Measurements from ENCODE around the gene GTPBP6.
"Not testable (repeated sequence)": the region's sequence is repeated elsewhere in the genome, so short reads cannot be mapped to it uniquely, and the experiment has no call there.

Gene GTPBP6

GRCh38 chrX:292900-293897 is 25.4 kb downstream of the GTPBP6 start:
- no peak for DNase-seq (ENCODE audit: low read depth)

GRCh38 chrX:291411-291901 is 27.1 kb downstream of the GTPBP6 start:
- no peak for DNase-seq (ENCODE audit: low read depth)

- no peak for DNase-seq (ENCODE audit: low read depth)
Measured at GRCh38 chrX:290476-291166, 28.0 kb downstream of the GTPBP6 start.

- no peak for DNase-seq (ENCODE audit: low read depth)
Measured at GRCh38 chrX:288561-288991, 30.0 kb downstream of the GTPBP6 start.

DNA sequence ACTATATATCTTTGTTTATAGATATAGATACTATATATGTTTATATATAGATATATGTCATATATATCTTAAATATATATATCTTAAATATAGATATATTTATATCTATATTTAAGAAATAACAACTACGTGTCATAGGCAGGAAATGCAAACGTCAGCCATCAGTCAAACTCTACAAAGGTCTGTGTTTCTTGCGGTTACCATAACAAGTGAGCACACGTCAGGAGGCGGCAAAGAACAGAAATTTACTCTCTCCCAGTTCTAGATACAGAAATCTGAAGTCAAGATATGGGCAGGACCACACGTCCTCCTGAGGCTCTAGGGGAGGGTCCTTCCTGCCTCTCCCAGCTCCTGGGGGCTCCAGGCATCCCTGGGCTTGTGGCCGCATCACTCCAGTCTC is 30.9 kb downstream of the GTPBP6 start:
- DNase-seq (ENCODE audit: low read depth), result no peak

DNA sequence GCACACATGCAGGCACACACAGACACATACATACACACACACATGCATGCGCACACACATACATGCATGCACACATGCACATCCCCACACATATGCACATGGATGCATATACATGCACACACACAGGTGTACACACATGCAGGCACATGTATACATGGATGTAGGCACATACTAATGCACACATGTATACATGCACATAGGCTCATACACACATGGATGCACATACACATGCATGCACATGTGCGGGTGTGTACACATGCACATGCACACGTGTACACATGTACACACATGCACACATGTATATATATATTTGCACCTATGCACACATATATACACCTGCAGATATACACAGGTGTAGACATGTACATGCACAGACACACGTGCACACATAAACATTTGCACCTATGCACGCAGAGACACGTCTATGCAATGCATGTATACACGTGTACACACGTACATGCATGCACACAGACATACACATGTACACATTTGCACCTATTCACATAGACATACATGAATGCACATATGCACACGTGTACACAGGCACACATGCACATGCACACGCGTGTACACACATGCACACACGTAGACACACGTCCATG is 33.4 kb downstream of the GTPBP6 start:
- DNase-seq (ENCODE audit: low read depth), result no peak

DNA sequence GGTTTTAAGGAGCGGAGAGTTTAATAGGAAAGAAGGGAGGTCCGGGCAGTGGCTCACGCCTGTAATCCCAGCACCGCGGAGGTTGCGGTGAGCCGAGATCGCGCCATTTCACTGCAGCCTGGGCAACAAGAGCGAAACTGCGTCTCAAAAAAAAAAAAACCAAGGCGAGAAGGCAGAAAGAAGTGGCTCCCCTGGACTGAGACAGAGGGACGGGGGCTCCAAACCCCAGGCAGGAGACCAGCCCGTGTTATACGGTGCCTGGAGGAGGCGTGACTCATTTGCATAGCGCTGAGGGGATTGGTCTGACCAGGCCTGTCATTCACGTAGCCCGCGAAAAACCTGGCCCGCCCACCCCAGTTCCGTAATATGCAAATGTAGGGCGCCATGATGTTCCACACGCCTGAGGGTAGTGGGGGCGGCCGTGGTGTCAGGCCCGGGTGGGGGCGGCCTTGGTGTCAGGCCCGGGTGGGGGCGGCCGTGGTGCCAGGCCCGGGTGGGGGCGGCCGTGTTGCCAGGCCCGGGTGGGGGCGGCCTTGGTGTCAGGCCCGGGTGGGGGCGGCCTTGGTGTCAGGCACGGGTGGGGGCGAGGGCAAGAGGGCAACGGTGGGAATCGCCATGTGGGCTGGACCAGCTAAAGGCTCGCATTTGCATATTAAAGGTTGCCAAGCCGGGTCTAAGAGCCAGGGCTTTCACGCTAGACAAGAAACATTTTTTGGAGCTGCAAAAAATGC is 35.3 kb downstream of the GTPBP6 start:
- peak; percentile 87 for DNase-seq (ENCODE audit: low read depth)

DNA sequence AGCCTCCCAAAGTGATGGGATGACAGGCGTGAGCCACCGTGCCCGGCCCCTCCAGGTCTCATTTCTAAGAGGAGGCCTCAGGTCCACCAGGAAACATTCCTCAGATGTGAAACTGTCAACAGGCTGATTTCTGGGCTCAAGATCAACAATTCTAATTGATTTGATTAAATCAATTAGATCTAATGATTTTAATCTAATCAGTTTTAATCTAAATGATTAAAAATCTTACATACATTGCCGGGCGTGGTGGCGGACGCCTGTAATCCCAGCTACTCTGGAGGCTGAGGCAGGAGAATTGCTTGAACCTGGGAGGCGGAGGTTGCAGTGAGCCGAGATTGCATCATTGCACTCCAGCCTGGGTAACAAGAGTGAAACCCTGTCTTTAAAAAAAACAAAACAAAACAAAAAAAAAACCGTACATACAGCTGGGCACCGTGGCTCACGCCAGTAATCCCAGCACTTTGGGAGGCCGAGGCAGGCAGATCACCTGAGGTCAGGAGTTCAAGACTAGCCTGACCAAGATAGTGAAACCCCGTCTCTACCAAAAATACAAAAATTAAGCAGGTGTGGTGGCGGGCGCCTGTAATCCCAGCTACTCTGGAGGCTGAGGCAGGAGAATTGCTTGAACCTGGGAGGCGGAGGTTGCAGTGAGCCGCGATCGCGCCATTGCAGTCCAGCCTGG is 36.5 kb downstream of the GTPBP6 start:
- DNase-seq (ENCODE audit: low read depth), result not testable (repeated sequence)

DNA sequence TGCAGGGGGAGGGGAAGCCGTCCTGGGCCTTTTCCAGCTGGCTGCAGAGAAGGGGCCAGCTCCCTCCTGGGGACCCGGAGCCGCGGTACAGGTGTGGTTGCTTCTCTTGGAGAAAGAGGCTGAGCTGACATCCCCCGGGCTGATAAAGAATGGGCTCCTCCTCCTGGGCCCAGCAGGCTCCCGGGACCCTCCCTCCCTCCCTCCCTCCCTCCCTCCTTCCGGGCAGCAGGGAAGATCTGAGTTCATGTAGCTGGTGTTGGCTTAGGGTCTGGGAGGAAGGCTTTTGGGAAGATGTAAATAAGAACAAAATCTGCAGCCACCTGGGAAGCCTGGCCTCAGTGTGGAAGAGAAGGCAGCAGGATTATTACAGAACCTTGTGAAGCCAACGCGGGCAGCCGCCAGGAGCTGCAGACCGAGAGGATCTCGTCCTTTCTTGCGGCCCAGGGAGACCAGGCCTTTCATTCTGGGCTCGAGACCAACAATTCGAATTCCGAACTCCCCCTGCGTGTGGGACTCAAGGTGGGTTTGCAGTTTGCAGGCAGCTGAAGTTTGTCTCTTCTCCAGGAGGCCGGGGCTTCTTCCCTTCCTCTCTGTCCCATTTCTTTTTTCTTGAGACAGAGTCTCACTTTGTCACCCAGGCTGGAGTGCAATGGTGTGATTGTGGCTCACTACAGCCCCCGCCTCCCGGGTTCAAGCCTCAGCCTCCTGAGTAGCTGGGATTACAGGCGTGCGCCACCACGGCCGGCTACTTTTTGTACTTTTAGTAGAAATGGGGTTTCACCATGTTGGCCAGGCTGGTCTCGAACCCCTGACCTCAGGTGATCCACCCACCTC is 37.2 kb downstream of the GTPBP6 start, which contains the start of gene PLCXD1:
Gene PLCXD1, plus strand, starts transcription at position 216 of the 834 bp plus-strand sequence. CDS start 2,807 bp downstream, outside the sequence.
- DNase-seq (ENCODE audit: low read depth), result no peak

GRCh38 chrX:280722-281121 is 37.9 kb downstream of the GTPBP6 start:
- not testable (repeated sequence) for DNase-seq (ENCODE audit: low read depth)

GRCh38 chrX:279757-280604 is 38.6 kb downstream of the GTPBP6 start:
- DNase-seq (ENCODE audit: low read depth), result not testable (repeated sequence)

- DNase-seq (ENCODE audit: low read depth), result peak; percentile 79
Measured at GRCh38 chrX:276581-277201, 41.9 kb downstream of the GTPBP6 start.

GRCh38 chrX:275967-276580 is 42.5 kb downstream of the GTPBP6 start:
- DNase-seq (ENCODE audit: low read depth), result peak; percentile 80

GRCh38 chrX:275476-275966 is 43.1 kb downstream of the GTPBP6 start:
- DNase-seq (ENCODE audit: low read depth), result no peak

GRCh38 chrX:274904-275475 is 43.6 kb downstream of the GTPBP6 start:
- no peak for DNase-seq (ENCODE audit: low read depth)

- DNase-seq (ENCODE audit: low read depth), result no peak
Measured at GRCh38 chrX:270848-271367, 47.7 kb downstream of the GTPBP6 start.

DNA sequence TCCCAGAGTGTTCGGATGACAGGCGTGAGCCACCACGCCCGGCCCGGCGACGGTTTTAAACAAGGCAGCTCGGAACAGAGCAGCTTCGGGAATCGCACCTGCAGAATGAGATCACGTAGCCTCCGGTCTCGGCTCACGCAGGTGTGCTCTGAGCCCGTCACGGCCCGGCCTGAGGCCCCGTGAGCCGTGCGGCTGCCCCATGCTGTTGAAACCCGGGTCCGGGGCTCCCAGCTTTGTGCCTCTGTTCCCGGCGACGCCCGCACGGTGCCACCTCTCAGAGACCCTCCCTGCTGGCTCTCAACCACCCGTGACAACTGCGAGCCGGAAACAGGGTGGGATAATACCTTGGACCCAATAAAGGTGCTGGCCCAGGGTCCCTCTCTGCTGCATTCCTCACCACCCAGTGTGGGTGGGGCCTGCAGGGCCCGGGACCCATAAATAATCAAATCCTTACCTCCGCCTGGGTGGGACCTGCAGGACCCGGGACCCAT is 50.8 kb downstream of the GTPBP6 start:
- no peak for DNase-seq (ENCODE audit: low read depth)
